ENCODE results near the gene OCIAD1.
A peak's percentile ranks its signal among the peaks of the same experiment; 100 is the strongest.

The OCIAD1 gene

DNA sequence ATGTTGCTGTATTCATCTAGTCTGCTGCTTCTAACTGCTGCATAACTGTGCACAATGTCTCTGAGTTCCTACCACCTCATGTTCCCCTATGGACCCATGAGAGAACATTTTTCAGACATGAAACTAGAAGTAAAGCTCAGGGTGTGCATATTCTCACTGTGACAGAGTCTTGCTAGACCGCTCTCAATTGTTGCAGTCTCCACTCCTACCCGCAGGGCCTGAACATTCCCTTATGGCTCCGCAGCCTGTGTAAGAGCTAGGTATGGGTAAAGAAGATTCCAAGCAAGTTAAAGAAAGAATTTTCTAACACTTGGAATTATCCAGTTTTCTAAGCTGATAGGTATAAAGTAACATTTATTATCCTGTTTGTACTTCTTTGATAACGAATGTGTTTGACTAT, 70.3 kb downstream of the OCIAD1 start:
- no peak for TF ChIP-seq CTCF (IDR thresholded peaks at IDR 0.05; ENCODE audit: insufficient read depth, low read length, poor library complexity, severe bottlenecking)
- Histone ChIP-seq H3K27me3 (replicated peaks; ENCODE audit: control insufficient read depth, insufficient read depth, low read length) (no peaks in the 10 kb centered on the region), H3K4me3 (replicated peaks; ENCODE audit: low read depth, low read length) (no peak overlapping the region), H3K36me3 (ENCODE audit: control insufficient read depth, insufficient read depth, low read length) (peaks cover 7% of the 10 kb centered on the region)
- DNase-seq (ENCODE audit: extremely low read depth, insufficient read length): no peak

GRCh38 chr4:48902266-48902665, 71.4 kb downstream of the OCIAD1 start:
- H3K27me3 ChIP-seq (replicated peaks; ENCODE audit: control insufficient read depth, insufficient read depth, low read length): no peaks in the 10 kb centered on the region
- no peak for DNase-seq (ENCODE audit: extremely low read depth, insufficient read length)
- no peak for TF ChIP-seq CTCF (IDR thresholded peaks at IDR 0.05; ENCODE audit: insufficient read depth, low read length, poor library complexity, severe bottlenecking)
- H3K4me3 ChIP-seq (replicated peaks; ENCODE audit: low read depth, low read length): no peak overlapping the region
- peaks cover 7% of the 10 kb centered on the region for H3K36me3 ChIP-seq (ENCODE audit: control insufficient read depth, insufficient read depth, low read length)

DNA sequence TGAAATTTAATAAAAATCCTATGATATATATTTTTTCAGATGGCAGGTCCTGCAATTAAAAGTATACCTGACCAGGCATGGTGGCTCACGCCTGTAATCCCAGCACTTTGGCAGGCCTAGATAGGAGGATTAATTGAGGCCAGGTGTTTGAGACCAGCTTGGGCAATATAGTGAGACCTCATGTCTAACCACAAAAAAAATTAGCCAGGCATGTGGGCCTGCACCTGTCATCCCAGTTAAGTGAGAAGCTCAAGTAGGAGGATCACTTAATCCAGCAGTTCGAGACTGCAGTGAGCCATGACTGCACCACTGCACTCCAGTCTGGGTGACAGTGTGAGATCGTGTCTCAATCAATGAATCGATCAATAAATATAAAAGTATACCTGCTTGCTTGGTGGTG, 73.2 kb downstream of the OCIAD1 start:
- Histone ChIP-seq H3K36me3 (ENCODE audit: control insufficient read depth, insufficient read depth, low read length) (peaks cover 7% of the 10 kb centered on the region), H3K27me3 (replicated peaks; ENCODE audit: control insufficient read depth, insufficient read depth, low read length) (no peaks in the 10 kb centered on the region), H3K4me3 (replicated peaks; ENCODE audit: low read depth, low read length) (no peak overlapping the region)
- no peak for TF ChIP-seq CTCF (IDR thresholded peaks at IDR 0.05; ENCODE audit: insufficient read depth, low read length, poor library complexity, severe bottlenecking)
- DNase-seq (ENCODE audit: extremely low read depth, insufficient read length): no peak

DNA sequence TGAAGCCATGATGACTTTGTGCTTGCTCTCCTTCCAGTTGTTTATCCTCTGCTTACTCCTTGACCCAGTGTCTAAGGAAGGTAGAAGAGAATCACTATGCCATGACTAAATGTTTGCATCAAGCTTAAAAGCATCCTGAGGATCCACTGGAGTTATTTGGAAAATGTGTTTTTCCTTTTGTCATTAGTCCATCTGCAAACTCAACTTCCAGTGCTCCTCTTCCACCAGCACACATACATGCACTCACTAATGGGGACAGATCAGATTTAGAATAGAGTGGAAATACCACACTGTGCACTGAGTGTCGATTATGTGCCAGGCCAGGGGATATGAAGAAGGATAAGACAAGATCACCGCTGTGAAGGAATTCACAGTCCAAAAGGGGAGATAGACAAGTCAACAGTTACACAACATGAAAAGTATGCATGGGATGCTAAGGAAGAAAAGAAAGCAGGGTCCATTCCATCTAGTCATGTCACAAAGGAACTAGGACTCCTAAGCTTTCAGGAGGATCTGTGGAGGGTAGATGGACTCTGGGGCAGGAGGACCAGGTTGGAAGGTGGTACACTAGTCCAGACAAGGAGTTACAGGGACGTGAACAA, 73.8 kb downstream of the OCIAD1 start:
- H3K4me3 ChIP-seq (replicated peaks; ENCODE audit: low read depth, low read length): no peak overlapping the region
- H3K27me3 ChIP-seq (replicated peaks; ENCODE audit: control insufficient read depth, insufficient read depth, low read length): no peaks in the 10 kb centered on the region

GRCh38 chr4:48905363-48906015, 74.6 kb downstream of the OCIAD1 start:
- peak; percentile 20 for TF ChIP-seq CTCF (IDR thresholded peaks at IDR 0.05; ENCODE audit: insufficient read depth, low read length, poor library complexity, severe bottlenecking)
- peak overlapping the region; percentile 76 for H3K4me3 ChIP-seq (replicated peaks; ENCODE audit: low read depth, low read length)
- peak; percentile 3 for DNase-seq (ENCODE audit: extremely low read depth, insufficient read length)
- H3K36me3 ChIP-seq (ENCODE audit: control insufficient read depth, insufficient read depth, low read length): peaks cover 7% of the 10 kb centered on the region
- H3K27me3 ChIP-seq (replicated peaks; ENCODE audit: control insufficient read depth, insufficient read depth, low read length): no peaks in the 10 kb centered on the region

More for the DNA sequence above, 73.8 kb downstream of the OCIAD1 start:
- peaks cover 7% of the 10 kb centered on the region for H3K36me3 ChIP-seq (ENCODE audit: control insufficient read depth, insufficient read depth, low read length)
- no peak for DNase-seq (ENCODE audit: extremely low read depth, insufficient read length)
- no peak for TF ChIP-seq CTCF (IDR thresholded peaks at IDR 0.05; ENCODE audit: insufficient read depth, low read length, poor library complexity, severe bottlenecking)

Data from GM06990 (cell line).